ENCODE data around the gene WNT5A.

Gene WNT5A

GRCh38 chr3:55480911-55481743 lies 6.0 kb downstream of the WNT5A start:
- DNase-seq: no peak

- DNase-seq: no peak
These were observed 9.5 kb downstream of the WNT5A start for GRCh38 chr3:55477306-55478303.

- DNase-seq: no peak
These were observed 10.6 kb downstream of the WNT5A start for GRCh38 chr3:55476515-55476914.

GRCh38 chr3:55474213-55474632 lies 12.9 kb downstream of the WNT5A start:
- DNase-seq: no peak

- no peak for DNase-seq
These were observed 13.3 kb downstream of the WNT5A start for GRCh38 chr3:55473788-55474187.

- no peak for DNase-seq
These were observed 15.4 kb downstream of the WNT5A start for GRCh38 chr3:55471522-55472280.

- DNase-seq: no peak
These were observed 16.0 kb downstream of the WNT5A start for GRCh38 chr3:55471084-55471483.

GRCh38 chr3:55469957-55470526 lies 17.1 kb downstream of the WNT5A start:
- DNase-seq: no peak

- DNase-seq: no peak
These were observed 18.9 kb downstream of the WNT5A start for GRCh38 chr3:55468251-55468650.

GRCh38 chr3:55467099-55467498 lies 20.0 kb downstream of the WNT5A start:
- no peak for DNase-seq

- no peak for DNase-seq
These were observed 20.6 kb downstream of the WNT5A start for GRCh38 chr3:55466526-55466925.

GRCh38 chr3:55461896-55462295 lies 25.2 kb downstream of the WNT5A start:
- DNase-seq: no peak

- no peak for DNase-seq
These were observed 27.3 kb downstream of the WNT5A start for GRCh38 chr3:55459838-55460237.

- no peak for DNase-seq
These were observed 28.8 kb downstream of the WNT5A start for GRCh38 chr3:55458181-55458790.

- DNase-seq: no peak
These were observed 31.2 kb downstream of the WNT5A start for GRCh38 chr3:55455915-55456314.

GRCh38 chr3:55454611-55455010 lies 32.5 kb downstream of the WNT5A start:
- DNase-seq: no peak

GRCh38 chr3:55453886-55454496 lies 33.1 kb downstream of the WNT5A start:
- DNase-seq: no peak

GRCh38 chr3:55452886-55453285 lies 34.2 kb downstream of the WNT5A start:
- no peak for DNase-seq

GRCh38 chr3:55449527-55449926 lies 37.6 kb downstream of the WNT5A start:
- no peak for DNase-seq

GRCh38 chr3:55446850-55447249 lies 40.3 kb downstream of the WNT5A start:
- no peak for DNase-seq

- DNase-seq: no peak
These were observed 41.6 kb downstream of the WNT5A start for GRCh38 chr3:55445551-55445950.

- DNase-seq: no peak
These were observed 43.8 kb downstream of the WNT5A start for GRCh38 chr3:55443346-55443745.
